Upper lobe of right lung (tissue), 1 donor: ENCODE data around the gene TMEM74B. TPM values are rescaled to one million over a fixed set of nuclear protein-coding genes. Genes with fewer than 3 reads are reported as not detected.

Experiments used
- ATAC-seq: fragments of 200-7000 bp; cut with Tn5 transposase; one replicate; pipeline ENCODE4 v1.9.1; 2020; ENCODE audit warnings: mild to moderate bottlenecking, moderate library complexity
- DNase-seq: peaks from one replicate; pipeline ENCODE4 v3.0.0-alpha.2; 2020
- H3K27ac ChIP-seq: fragments of 200-600 bp; one replicate; pipeline ENCODE4 v1.8.0; 2022
- H3K27me3 ChIP-seq: fragments of 200-600 bp; one replicate; pipeline ENCODE4 v1.8.0; 2022; ENCODE audit warnings: mild to moderate bottlenecking
- H3K36me3 ChIP-seq: fragments of 200-600 bp; one replicate; pipeline ENCODE4 v1.8.0; 2022
- H3K4me1 ChIP-seq: fragments of 200-600 bp; one replicate; pipeline ENCODE4 v1.8.0; 2022
- H3K4me3 ChIP-seq: fragments of 200-600 bp; one replicate; pipeline ENCODE4 v1.8.0; 2022; ENCODE audit warnings: mild to moderate bottlenecking
- H3K9me3 ChIP-seq: fragments of 200-600 bp; one replicate; pipeline ENCODE4 v1.8.0; 2022
- CTCF ChIP-seq: fragments of 200-600 bp; IDR thresholded peaks from one replicate; pipeline ENCODE4 v1.8.0; 2022; ENCODE audit warnings: antibody characterized with exemption
- intact Hi-C: fragments of 100-400 bp; cut with DNase I; formaldehyde crosslinking; loops from one replicate; pipeline ENCODE4 v1.11.0; 2022
- long read RNA-seq: library from polyadenylated mRNA; unstranded; transcript quantifications from one replicate; pipeline ENCODE4 v2.0.0, GENCODE V29; 2021
- total RNA-seq: library from RNA; stranded (reverse); fragmentation: NEBNext Ultra II Directional; extraction: Animal tissue kit (Norgen Biotek cat#: 25700); gene quantifications from one replicate; pipeline ENCODE4 v1.2.1, GENCODE V29; 2021
- donor health status: DM: no; HTN: yes; CAD: no; lungs with severe emphysema.

TMEM74B gene
- total RNA-seq, result 6.1 TPM
- long read RNA-seq, partial matches to known transcripts, result 0 of 4 reads
- long read RNA-seq, other reads (novel, unspliced or antisense), result 0 of 4 reads

DNA sequence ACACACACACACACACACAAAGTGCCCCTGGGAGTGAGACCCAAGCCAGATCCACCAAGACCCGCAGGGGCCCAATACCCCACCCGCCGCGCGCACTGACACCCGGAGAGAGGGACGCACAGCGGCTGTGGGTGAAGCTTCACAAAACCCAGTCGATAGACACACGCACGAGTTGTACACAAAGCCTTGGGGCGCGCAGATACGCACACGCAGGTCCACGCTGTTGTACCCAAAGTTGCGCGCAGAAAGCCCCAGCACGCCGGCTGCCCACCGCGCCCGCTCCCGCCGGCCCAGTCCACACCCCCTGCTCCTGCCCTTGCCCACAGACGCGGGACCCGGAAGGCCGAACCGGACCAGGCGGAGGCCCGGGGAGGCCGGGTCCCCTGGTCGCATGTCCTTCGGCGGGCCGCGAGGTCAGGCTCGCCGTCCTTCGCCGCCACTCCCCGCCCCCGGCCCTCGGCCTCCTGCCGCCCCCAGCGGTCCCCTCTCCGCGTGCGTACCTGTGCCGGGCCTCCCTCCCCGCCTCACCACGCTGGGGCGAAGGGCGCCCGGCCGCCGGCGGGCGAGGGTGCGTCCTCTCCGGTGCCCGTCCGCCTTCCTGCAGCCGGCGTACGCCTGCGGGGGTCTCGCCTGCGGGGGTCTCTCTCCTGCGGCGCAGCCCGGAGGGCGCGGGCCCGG lies at the start of gene TMEM74B:
TMEM74B (minus strand) TSS at position 344 of the 678 bp plus-strand sequence. CDS start 1,180 bp downstream, outside the sequence.
- ATAC-seq (peak; percentile 14), DNase-seq (no peak)
- intact Hi-C loops, result no loop called here
- Histone ChIP-seq H3K4me3 (peak within 1 kb of the TSS; percentile 53), H3K4me1 (no peaks in the 10 kb centered on the region), H3K36me3 (no peaks in the 10 kb centered on the region), H3K27me3 (no peaks in the 10 kb centered on the region), H3K9me3 (no peaks in the 10 kb centered on the region), H3K27ac (no peak within 1 kb of the TSS)
- TF ChIP-seq CTCF, result no peak

- Histone ChIP-seq H3K27ac (no peak overlapping the region), H3K4me3 (no peak overlapping the region), H3K4me1 (no peaks in the 10 kb centered on the region), H3K27me3 (peaks cover 25% of the 10 kb centered on the region), H3K36me3 (no peaks in the 10 kb centered on the region), H3K9me3 (no peaks in the 10 kb centered on the region)
- intact Hi-C loops, result no loop called here
- DNase-seq, result no peak
- no peak for TF ChIP-seq CTCF
- no peak for ATAC-seq
Observed at GRCh38 chr20:1232286-1233111, 47.7 kb upstream of the TMEM74B start.

GRCh38 chr20:1229541-1229940 lies 44.8 kb upstream of the TMEM74B start:
- ATAC-seq, result no peak
- no peak for TF ChIP-seq CTCF

GRCh38 chr20:1225783-1226654 lies 41.2 kb upstream of the TMEM74B start, which contains the start of gene RAD21L1:
TSS of gene RAD21L1 (plus strand) at chr20:1226044. CDS start at chr20:1228454, 2,410 bp downstream.
- H3K9me3 ChIP-seq, result no peaks in the 10 kb centered on the region
- no peaks in the 10 kb centered on the region for H3K36me3 ChIP-seq
- H3K4me3 ChIP-seq, result peak within 1 kb of the TSS; percentile 62
- intact Hi-C loops, result no loop called here
- H3K27me3 ChIP-seq, result peaks cover 34% of the 10 kb centered on the region
- DNase-seq, result peak; percentile 89
- ATAC-seq, result peak; percentile 99
- H3K27ac ChIP-seq, result no peak within 1 kb of the TSS
- H3K4me1 ChIP-seq, result no peaks in the 10 kb centered on the region
- no peak for TF ChIP-seq CTCF

More at GRCh38 chr20:1229541-1229940, 44.8 kb upstream of the TMEM74B start:
- no peaks in the 10 kb centered on the region for H3K36me3 ChIP-seq
- no peaks in the 10 kb centered on the region for H3K4me1 ChIP-seq
- no peak overlapping the region for H3K4me3 ChIP-seq
- peaks cover 34% of the 10 kb centered on the region for H3K27me3 ChIP-seq
- no peak overlapping the region for H3K27ac ChIP-seq
- H3K9me3 ChIP-seq, result no peaks in the 10 kb centered on the region
- intact Hi-C loops, result no loop called here
- no peak for DNase-seq

GRCh38 chr20:1225263-1225782 lies 40.5 kb upstream of the TMEM74B start:
- no peaks in the 10 kb centered on the region for H3K36me3 ChIP-seq
- DNase-seq (no peak), ATAC-seq (no peak)
- TF ChIP-seq CTCF, result no peak
- H3K9me3 ChIP-seq, result no peaks in the 10 kb centered on the region
- H3K27me3 ChIP-seq, result peaks cover 30% of the 10 kb centered on the region
- intact Hi-C loops, result no loop called here
- peak overlapping the region; percentile 38 for H3K4me3 ChIP-seq
- H3K27ac ChIP-seq, result no peak overlapping the region
- H3K4me1 ChIP-seq, result no peaks in the 10 kb centered on the region
